GM23338 (cell line): ENCODE results near the gene MAPT.

ENCODE experiments used
- CREB1 ChIP-seq: fragments of 250-450 bp; sonication (Bioruptor Pico); IDR thresholded peaks from 2 replicates; pipeline ENCODE4 v1.5.0; 2020; ENCODE audit warnings: low read depth, mild to moderate bottlenecking, moderate library complexity
- EZH2 ChIP-seq: fragments of 200-600 bp; sonication (generic); IDR thresholded peaks from one replicate; pipeline ENCODE4 v1.8.0; 2017; ENCODE audit warnings: antibody characterized with exemption, mild to moderate bottlenecking, low read depth; ENCODE audit not compliant: unreplicated experiment
- EZH2phosphoT487 ChIP-seq: fragments of 200-600 bp; sonication (generic); IDR thresholded peaks from one replicate; pipeline ENCODE4 v1.8.1; 2018; ENCODE audit warnings: antibody characterized with exemption; ENCODE audit not compliant: unreplicated experiment
- JUNB ChIP-seq: IDR thresholded peaks from one replicate; pipeline ENCODE4 v1.6.1; 2016; ENCODE audit warnings: antibody characterized with exemption; ENCODE audit not compliant: unreplicated experiment
- NANOG ChIP-seq: IDR thresholded peaks from 2 replicates; pipeline ENCODE4 v1.6.1; 2016; ENCODE audit warnings: antibody characterized with exemption, borderline replicate concordance
- POLR2AphosphoS5 ChIP-seq: IDR thresholded peaks from 2 replicates; pipeline ENCODE4 v1.6.1; 2016; ENCODE audit warnings: antibody characterized with exemption, low read depth
- STAT1 ChIP-seq: IDR thresholded peaks from one replicate; pipeline ENCODE4 v1.6.1; 2016; ENCODE audit warnings: antibody characterized with exemption; ENCODE audit not compliant: unreplicated experiment
- ZNF114 ChIP-seq: fragments of 250-450 bp; sonication (Bioruptor Pico); IDR thresholded peaks from 2 replicates; pipeline ENCODE4 v1.5.0; 2020; ENCODE audit warnings: mild to moderate bottlenecking, moderate library complexity
- ZNF331 ChIP-seq: fragments of 250-450 bp; sonication (Bioruptor Pico); IDR thresholded peaks from 2 replicates; pipeline ENCODE4 v1.5.0; 2020; ENCODE audit warnings: low read depth, mild to moderate bottlenecking, moderate library complexity
- TF ChIP-seq, protein P1 (sequence below), 2 experiments: fragments of 200-600 bp in 1 of 2; sonication (generic) in 1 of 2; conservative IDR thresholded peaks; 2 replicates each; pipeline versions ENCODE4 v1.5.1 to v1.6.1; 2016 to 2017; ENCODE audit warnings: antibody characterized with exemption in 2 of 2, low read depth in 2 of 2, mild to moderate bottlenecking in 2 of 2, moderate library complexity in 1 of 2
- TF ChIP-seq, protein P2 (sequence below): IDR thresholded peaks from 2 replicates; pipeline ENCODE4 v1.6.1; 2016; ENCODE audit warnings: antibody characterized with exemption
- TF ChIP-seq, protein P3 (sequence below): IDR thresholded peaks from one replicate; pipeline ENCODE4 v1.6.1; 2018; ENCODE audit warnings: antibody characterized with exemption; ENCODE audit not compliant: unreplicated experiment

DNA sequence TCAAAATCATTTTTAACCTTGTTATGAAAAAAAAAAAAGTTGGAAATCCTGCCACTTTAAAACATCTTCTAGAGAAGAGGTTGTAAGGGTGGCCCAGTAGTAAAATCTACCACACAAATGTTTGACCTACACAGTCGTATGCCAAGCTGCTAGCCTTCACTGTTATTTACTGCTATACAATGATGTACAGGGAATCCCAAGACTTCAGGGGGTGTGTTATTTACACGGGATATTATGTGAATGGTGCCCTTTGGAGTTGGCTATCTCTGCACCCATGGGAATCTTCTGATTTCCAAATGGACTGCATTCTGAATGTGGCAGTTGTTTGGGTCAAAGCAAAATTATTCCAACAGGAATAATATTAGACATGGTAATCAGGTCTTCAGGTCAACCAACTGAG, 150.6 kb downstream of the MAPT start:
- TF ChIP-seq, protein P1, sequence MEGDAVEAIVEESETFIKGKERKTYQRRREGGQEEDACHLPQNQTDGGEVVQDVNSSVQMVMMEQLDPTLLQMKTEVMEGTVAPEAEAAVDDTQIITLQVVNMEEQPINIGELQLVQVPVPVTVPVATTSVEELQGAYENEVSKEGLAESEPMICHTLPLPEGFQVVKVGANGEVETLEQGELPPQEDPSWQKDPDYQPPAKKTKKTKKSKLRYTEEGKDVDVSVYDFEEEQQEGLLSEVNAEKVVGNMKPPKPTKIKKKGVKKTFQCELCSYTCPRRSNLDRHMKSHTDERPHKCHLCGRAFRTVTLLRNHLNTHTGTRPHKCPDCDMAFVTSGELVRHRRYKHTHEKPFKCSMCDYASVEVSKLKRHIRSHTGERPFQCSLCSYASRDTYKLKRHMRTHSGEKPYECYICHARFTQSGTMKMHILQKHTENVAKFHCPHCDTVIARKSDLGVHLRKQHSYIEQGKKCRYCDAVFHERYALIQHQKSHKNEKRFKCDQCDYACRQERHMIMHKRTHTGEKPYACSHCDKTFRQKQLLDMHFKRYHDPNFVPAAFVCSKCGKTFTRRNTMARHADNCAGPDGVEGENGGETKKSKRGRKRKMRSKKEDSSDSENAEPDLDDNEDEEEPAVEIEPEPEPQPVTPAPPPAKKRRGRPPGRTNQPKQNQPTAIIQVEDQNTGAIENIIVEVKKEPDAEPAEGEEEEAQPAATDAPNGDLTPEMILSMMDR (conservative IDR thresholded peaks at IDR 0.05; ENCODE audit: low read depth in 2 of 2) = no peak
- TF ChIP-seq EZH2 (no peak), POLR2AphosphoS5 (no peak), STAT1 (no peak), JUNB (no peak), NANOG (no peak), CREB1 (CRISPR knock-in tag) (no peak), EZH2phosphoT487 (no peak), ZNF331 (CRISPR knock-in tag) (no peak), ZNF114 (CRISPR knock-in tag) (no peak)
- TF ChIP-seq, protein P2, sequence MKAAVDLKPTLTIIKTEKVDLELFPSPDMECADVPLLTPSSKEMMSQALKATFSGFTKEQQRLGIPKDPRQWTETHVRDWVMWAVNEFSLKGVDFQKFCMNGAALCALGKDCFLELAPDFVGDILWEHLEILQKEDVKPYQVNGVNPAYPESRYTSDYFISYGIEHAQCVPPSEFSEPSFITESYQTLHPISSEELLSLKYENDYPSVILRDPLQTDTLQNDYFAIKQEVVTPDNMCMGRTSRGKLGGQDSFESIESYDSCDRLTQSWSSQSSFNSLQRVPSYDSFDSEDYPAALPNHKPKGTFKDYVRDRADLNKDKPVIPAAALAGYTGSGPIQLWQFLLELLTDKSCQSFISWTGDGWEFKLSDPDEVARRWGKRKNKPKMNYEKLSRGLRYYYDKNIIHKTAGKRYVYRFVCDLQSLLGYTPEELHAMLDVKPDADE = no peak
- TF ChIP-seq, protein P3, sequence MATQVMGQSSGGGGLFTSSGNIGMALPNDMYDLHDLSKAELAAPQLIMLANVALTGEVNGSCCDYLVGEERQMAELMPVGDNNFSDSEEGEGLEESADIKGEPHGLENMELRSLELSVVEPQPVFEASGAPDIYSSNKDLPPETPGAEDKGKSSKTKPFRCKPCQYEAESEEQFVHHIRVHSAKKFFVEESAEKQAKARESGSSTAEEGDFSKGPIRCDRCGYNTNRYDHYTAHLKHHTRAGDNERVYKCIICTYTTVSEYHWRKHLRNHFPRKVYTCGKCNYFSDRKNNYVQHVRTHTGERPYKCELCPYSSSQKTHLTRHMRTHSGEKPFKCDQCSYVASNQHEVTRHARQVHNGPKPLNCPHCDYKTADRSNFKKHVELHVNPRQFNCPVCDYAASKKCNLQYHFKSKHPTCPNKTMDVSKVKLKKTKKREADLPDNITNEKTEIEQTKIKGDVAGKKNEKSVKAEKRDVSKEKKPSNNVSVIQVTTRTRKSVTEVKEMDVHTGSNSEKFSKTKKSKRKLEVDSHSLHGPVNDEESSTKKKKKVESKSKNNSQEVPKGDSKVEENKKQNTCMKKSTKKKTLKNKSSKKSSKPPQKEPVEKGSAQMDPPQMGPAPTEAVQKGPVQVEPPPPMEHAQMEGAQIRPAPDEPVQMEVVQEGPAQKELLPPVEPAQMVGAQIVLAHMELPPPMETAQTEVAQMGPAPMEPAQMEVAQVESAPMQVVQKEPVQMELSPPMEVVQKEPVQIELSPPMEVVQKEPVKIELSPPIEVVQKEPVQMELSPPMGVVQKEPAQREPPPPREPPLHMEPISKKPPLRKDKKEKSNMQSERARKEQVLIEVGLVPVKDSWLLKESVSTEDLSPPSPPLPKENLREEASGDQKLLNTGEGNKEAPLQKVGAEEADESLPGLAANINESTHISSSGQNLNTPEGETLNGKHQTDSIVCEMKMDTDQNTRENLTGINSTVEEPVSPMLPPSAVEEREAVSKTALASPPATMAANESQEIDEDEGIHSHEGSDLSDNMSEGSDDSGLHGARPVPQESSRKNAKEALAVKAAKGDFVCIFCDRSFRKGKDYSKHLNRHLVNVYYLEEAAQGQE = no peak
